ENCODE measurements around the gene KRTAP10-8. TPM values are rescaled to one million over a fixed set of nuclear protein-coding genes. Genes with fewer than 3 reads are reported as not detected.

Gene KRTAP10-8
- total RNA-seq, 4 donors from 2014 or later = not detected

DNA sequence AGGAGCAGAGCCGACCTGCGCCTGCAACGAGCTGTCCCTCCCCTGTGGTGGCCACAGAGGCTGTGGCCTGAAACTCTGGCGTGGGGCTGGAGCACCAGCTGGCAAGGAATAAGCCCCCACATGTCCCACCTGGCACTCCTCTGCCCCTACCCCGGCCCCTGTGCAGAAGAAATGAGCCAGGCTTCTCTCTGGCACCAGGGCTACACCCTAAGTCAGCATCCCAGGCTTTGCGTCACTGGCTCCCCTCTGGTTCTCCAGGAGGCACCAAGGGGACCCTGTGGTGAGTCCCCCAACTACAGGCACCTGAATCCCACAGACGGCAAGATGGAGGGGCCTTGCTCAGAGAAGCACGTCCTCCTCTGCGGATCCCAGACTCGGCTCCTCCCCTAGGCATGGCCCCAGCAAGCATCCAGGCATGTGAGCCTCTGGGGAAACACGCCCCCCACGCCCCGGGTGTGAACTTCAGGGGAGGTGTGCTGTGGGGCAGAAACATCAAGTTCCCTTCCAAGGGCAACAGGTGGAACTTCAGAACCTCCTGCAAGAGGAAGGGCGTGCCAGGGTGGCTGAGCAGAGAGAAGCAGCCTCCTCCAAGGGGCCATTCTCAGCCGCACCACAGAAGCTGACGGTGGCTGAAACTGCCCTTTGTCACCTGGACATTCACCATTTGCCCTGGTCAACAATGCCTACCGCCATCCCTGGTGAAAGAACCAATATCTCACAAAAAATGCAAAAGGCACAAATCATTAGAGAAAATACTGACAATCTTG lies 8.6 kb upstream of the KRTAP10-8 start:
- TF ChIP-seq, protein P1, sequence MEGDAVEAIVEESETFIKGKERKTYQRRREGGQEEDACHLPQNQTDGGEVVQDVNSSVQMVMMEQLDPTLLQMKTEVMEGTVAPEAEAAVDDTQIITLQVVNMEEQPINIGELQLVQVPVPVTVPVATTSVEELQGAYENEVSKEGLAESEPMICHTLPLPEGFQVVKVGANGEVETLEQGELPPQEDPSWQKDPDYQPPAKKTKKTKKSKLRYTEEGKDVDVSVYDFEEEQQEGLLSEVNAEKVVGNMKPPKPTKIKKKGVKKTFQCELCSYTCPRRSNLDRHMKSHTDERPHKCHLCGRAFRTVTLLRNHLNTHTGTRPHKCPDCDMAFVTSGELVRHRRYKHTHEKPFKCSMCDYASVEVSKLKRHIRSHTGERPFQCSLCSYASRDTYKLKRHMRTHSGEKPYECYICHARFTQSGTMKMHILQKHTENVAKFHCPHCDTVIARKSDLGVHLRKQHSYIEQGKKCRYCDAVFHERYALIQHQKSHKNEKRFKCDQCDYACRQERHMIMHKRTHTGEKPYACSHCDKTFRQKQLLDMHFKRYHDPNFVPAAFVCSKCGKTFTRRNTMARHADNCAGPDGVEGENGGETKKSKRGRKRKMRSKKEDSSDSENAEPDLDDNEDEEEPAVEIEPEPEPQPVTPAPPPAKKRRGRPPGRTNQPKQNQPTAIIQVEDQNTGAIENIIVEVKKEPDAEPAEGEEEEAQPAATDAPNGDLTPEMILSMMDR (IDR thresholded peaks at IDR 0.05; ENCODE audit: low read depth) = no peak

DNA sequence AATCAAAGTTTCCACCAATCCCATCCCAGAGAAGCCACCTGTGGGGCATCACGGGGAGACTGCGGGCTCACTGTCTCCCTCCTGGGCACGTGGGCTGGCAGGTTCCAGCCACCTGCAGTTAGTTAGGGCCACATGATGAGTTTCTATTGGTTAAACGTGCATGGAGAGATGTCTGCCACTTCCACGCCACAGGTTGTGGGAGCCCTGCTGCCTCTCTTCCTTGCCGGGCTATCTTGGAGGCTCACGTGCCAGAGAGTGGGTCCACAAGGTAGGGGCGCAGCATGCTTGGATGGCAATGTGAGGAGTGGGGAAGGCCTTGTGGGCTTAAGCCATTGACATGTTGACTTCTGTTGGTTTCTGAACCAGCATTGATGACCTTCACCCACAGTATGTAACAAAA lies 8.0 kb upstream of the KRTAP10-8 start:
- TF ChIP-seq, protein P1 (IDR thresholded peaks at IDR 0.05; ENCODE audit: low read depth) = no peak

DNA sequence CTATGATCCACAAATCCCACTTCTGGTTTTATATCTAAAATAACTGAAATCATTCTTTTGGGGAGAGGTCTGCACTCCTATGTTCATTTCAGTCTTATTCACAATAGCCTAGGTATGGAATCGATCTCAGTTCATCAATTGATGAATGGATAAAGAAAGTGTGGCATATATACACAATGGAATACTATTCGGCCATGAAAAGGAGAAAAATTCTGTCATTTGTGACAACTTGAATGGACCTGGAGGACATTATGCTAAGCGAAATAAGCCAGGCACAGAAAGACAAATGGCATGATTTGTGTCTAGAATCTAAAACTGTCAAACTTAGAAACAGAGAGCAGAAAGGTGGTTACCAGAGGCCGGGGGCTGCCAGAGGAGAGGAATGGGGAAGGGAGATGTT lies 5.4 kb upstream of the KRTAP10-8 start:
- TF ChIP-seq, protein P1 (IDR thresholded peaks at IDR 0.05; ENCODE audit: low read depth) = no peak

DNA sequence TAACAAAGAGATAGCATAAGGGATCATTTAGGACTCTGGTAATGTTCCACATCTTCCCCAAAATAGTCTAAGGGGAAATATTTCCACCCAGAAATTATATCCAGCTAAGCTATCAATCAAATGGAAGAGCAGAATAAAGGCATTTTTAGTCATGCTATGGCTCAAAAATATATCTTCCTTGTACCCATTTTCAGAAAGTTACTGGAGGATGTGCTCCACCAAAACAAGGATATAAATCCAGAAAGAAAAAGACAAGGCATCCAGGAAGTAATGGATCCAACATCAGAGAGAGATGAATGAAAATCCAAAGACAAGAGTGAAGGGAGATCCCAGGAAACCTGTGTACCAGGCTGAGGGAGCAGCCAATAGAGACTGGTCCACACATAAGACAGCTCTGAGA lies 2.7 kb upstream of the KRTAP10-8 start:
- TF ChIP-seq, protein P1 (IDR thresholded peaks at IDR 0.05; ENCODE audit: low read depth) = no peak

DNA sequence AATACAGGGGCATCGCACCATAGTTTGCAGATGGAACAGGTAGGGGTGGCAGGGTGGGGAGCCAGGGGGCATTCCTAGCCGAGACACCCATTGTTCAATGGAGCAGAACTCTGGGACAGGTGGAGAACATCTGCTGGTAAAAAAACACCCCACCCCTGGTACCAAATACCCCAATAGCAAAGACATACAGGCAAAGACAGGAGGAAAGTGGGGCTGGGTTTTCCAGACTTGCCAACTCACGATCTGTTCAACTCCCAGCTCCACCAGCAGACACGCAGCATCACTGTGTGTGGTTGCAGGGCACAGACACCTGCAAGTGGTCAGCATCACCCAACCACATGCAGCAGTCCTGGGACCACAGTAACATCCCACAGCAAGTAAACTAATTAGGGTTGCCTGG lies 328 bp upstream of the KRTAP10-8 start:
- TF ChIP-seq, protein P1 (IDR thresholded peaks at IDR 0.05; ENCODE audit: low read depth) = no peak

DNA sequence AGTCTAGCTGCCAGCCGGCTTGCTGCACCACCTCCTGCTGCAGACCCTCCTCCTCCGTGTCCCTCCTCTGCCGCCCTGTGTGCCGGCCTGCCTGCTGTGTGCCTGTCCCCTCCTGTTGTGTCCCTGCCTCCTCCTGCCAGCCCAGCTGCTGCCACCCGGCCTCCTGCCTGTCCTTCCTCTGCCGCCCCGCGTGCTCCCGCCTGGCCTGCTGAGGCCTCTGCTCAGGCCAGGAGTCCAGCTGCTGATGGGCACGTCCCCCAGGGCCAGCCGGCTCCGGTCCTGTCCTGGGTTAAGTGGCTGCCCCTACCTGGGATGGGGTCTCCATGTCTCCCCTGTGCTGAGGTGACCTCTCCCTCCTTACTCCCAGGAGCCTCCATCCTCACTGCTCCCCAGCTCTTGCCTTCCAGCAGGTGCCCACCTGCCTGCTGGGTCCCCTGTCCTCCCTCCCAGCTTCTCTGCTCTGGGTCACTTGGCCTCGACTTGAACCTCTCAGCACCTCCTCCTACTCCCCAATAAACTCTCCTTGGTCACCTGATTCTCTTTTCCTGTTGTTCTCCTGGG lies 870 bp downstream of the KRTAP10-8 start:
- TF ChIP-seq, protein P1 (IDR thresholded peaks at IDR 0.05; ENCODE audit: low read depth) = no peak

DNA sequence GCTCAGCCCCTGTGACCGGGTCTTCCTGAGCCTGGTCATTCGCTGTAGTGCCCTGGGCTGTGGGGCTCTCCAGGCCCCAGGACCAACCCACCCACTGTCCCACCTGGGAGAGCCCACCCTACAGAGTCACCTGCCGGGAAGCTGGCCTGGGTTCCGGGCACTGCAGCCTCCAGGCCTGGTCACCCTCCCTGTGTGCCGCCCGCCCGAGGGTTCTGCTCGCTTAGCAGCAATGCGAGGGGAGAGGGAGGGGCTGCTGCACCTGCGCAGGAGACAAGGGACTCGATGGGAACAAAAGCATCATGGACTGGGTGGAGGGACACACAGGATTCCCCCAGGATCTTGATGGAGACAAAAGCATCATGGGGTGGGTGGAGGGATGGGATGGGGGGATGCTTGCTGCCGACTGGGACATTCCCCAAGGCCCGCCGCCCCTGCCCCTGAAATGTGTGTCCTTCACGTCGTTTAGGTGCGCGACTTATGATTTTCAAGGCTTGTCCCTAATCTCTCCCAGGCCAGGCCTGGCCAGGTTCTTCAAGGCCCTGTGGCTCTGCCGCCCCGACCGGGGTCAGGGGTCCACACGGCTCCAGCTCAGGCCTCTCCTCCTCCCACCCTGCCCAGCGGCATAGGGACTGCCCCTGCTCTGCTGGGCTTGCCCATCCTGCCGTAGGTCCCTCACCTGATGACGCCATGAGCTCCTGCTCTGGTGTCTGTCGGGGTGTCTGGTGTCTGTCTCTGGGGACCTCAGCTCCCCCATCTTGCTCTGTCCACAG lies 1.7 kb downstream of the KRTAP10-8 start:
- TF ChIP-seq, protein P1 (IDR thresholded peaks at IDR 0.05; ENCODE audit: low read depth) = no peak

Data from subcutaneous adipose tissue (tissue), 4 donors.